Activated CD4-positive, alpha-beta T cell treated with anti-CD3 and anti-CD28 coated beads, Interleukin-2, amount 50 U/mL, for 16 hours (primary cell): ENCODE data around the gene KRTCAP2.
A peak's percentile ranks its signal among the peaks of the same experiment; 100 is the strongest.
"Not testable (repeated sequence)": the region's sequence is repeated elsewhere in the genome, so short reads cannot be mapped to it uniquely, and the experiment has no call there.

ENCODE experiments used
- DNase-seq: peaks from one replicate; pipeline ENCODE4 v3.0.0-alpha.2; 2020

KRTCAP2 gene

DNA sequence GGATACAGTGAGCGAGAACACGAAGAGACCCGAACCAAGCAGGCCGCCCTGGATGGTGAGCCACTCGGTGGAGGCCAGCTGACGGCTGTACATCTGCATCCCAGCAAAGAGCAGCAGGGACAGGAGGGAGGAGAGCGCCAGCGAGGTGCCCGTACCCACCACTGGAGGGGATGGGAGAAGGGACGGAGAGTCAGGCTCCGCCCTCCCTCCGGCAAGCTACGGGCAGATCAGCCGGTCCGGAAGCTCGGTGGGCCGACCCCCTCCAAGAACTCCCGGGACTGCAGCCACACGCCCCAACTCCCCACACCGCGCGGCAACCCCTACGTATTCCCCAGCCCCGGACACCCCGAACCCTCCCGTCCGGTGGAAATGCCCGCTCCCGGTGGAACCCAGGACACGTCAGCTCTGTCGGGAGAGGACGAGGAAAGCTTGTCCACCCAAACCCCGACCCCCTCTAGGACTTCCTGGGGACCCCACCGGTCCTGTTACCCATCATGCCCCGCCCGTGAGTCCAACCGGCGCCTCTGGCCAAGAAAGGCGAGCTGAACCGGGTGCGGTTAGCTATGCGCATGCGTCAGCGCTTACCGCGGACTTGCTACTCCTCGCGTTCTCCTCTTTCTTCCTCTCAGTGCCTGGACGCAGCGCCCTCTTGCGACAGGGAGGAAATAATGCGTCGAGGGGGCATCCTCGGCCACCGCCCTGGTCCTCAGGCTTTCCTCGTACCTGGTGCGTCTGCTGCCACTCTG is at the start of gene KRTCAP2:
Gene KRTCAP2, minus strand, starts transcription at position 573 of the 746 bp plus-strand sequence. Its CDS starts 80 bp downstream, at position 493.
- peak; percentile 97 for DNase-seq

DNA sequence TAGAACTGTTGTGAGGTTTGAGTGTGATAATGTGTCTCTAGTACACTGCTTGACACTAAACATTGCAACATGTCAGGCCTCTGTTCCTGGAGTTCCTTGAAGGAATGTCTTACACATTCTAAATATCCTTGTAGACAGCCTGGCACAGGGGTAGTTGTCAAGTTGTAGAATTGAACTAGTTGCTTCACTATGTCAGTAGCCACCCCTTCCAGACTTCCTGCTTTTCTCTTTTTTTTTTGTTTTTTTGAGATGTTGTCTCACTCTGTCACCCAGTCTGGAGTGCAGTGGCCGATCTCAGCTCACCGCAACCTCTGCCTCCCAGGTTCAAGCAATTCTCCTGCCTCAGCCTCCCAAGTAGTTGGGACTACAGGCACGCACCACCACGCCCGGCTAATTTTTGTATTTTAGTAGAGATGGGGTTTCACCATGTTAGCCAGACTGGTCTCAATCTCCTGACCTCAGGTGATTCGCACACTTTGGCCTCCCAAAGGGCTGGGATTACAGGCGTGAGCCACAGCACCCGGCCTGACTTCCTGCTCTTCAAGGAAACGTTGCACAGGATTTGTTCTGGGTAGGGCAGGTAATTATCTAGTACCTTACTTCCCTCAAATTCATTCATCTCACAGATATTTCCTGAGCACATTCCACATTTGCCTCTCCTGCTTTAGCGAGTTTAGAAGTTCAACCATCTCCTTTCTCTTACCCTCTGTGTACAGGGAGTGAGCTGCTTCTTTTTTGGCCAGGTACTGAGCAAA is 47.3 kb upstream of the KRTCAP2 start:
- not testable (repeated sequence) for DNase-seq

DNA sequence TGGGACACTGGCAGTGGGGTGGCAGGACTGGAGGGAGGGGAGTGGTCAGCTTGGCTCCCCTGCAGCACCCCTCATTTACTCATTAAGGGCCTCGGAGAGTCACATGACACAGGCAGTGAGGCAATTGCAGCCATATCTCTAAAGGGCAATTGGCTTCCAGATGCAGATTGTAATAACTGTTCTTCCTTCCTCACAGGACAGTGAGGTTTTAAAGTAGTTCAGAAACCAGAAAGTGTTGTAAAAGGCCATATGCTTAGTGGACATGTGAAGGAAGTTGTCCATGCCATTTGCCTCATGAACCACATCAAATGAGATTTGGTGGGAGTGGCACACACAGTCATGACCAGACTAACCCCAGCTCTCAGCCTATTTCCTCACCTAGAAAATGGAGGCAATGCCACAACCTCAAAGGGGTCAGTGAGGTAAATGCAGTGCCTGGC is 46.5 kb upstream of the KRTCAP2 start:
- no peak for DNase-seq

DNA sequence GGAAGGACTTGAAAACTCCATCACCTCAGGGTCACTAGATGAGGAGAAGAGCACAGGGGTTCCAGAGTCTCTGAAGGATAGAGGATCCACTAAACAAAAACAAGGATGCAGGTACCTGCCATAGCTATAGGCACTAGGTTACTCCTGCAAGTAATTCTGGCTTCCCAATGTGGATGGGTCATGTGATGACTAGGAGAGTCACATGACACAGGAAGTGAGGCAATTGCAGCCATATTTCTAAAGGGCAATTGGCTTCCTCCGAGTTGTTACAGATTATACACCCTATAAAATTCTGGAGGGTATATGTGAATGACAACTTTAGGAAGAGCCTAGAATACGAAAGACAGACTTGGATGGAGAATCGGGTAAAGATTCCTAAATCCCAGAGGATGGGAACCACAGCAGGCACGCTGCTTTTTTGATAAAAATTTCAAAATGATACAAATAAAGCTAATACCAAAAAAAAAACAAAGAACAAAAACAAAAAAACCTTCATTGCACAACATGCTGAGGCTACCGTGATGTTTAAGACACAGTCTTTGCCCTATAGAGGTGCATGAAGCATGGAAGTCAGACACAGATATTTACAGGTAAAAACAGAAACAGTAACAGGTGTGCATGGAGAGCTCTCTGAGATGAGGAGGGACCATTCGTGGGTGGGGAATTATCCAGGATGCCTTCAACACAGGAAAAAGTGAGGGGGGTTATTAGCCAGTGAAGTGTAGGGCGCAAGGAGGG is 45.9 kb upstream of the KRTCAP2 start:
- DNase-seq, result peak; percentile 45

DNA sequence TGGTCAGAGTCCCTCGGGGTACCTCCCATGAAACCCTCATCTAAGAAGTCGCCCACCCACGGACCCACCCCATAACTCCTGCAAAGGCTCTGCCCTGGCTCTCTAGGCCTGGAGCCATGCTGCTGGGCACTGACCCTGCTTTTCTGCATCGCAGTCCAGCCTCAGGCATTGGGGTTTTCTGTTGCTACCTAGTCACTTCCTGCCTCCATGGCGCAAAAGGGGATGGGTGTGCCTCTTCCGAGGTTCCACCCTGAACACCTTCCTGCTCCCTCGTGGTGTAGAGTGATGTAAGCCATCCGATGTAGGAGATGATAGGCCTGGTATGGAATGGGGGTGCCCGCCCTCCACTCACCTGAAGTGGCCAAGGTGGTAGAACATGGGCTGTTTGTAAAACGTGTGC is 41.6 kb upstream of the KRTCAP2 start:
- DNase-seq, result not testable (repeated sequence)

DNA sequence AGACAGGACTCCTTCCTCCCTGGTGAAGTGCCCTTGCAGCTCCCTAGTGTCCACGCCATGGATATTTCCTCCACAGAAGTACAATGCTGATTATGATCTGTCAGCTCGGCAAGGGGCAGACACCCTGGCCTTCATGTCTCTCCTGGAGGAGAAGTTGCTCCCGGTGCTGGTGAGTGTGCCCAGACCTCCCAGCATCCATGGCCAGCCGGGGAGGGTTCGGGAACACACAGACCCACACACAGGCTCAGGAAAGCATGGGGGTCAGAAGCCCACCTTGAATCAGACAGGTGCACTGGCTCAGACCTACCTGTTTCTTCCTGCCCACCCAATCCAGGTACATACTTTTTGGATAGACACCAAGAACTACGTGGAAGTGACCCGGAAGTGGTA is 38.9 kb upstream of the KRTCAP2 start:
- DNase-seq, result not testable (repeated sequence)

DNA sequence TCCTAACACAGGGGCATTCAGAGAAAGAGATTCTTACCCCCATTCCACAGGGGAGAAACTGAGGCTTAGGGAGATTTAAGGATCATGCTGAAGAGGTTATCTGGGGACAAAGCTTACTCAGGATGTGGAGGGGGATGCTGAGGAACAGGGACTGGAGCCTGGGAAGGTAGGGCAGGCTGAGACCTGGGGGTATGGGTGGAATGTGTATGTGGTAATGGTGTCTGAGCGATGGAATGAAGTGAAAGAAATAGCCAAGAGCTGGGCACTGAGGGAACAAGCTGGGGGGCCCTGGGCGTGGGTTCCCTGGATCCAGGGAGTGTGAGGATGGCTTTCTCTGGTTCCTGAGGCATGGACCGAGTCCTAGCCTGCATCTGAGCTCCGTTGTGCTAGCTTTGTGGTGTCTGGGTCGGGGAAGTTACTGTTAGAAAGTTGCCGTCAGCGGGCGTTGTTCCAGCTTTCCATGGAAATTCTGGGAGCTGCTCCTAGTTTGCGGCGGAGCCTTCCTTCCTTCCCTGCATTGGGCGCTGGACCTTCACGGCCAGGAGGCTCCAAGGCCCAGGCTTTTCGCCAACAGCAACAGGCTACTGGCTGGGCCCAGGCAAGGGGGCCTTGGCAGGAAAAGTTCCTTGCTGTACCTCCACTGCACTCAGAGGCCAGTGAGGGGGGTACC is 38.4 kb upstream of the KRTCAP2 start:
- not testable (repeated sequence) for DNase-seq

DNA sequence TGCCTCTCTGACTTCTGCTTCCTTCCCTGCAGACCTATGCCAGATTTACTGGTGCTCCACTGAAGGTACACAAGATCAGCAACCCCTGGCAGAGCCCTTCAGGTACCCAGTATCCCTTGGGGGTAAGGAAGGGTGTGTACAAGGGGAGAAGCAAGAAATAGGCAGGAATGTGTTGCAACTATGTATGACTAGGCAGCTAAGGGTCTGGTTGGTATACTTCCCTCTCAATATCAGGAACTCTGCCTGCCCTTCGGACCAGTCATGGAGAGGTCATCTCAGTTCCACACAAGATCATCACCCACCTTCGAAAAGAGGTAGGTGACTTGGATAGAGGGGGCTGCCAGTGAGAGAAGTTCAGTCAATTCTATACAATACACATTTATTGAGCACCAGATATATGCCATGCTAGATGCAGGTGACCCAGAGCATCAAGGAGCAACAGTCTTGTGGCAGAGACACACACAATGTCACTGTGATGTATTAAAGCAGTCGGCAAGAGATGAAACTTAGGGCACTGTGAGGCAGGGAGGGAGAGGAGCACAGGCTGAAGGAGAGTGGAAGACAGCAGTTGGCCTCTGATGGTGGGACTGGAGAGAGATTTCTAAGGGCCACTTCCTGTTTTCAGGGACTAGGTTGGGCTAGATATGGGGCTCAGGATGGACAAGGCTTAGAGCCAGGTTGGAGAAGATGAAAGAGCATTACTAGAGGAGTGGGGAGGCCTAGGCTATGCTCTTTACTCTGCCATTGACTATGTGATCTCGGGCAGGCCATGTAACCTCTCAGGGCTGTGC is 37.4 kb upstream of the KRTCAP2 start:
- DNase-seq, result no peak

DNA sequence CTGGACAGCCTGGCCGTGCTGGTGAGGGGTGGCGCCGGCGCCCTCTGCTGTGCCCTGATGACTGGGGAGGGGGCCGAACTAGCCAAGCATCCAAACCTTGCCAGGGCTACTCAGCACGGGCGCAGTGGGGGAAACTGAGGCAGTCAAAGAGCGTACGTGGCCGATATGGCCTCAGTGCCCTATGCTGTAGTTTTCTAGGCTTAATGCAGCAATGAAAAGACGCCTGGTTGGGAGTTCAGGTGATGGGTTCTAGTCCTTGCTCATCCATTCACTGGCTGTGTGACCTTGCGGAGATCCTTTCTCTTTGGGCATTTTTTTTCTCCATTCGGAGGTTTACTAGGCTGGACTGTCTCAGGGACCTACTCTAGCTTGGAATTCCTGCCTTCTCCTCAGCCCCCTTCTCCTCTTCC is 36.2 kb upstream of the KRTCAP2 start:
- no peak for DNase-seq

DNA sequence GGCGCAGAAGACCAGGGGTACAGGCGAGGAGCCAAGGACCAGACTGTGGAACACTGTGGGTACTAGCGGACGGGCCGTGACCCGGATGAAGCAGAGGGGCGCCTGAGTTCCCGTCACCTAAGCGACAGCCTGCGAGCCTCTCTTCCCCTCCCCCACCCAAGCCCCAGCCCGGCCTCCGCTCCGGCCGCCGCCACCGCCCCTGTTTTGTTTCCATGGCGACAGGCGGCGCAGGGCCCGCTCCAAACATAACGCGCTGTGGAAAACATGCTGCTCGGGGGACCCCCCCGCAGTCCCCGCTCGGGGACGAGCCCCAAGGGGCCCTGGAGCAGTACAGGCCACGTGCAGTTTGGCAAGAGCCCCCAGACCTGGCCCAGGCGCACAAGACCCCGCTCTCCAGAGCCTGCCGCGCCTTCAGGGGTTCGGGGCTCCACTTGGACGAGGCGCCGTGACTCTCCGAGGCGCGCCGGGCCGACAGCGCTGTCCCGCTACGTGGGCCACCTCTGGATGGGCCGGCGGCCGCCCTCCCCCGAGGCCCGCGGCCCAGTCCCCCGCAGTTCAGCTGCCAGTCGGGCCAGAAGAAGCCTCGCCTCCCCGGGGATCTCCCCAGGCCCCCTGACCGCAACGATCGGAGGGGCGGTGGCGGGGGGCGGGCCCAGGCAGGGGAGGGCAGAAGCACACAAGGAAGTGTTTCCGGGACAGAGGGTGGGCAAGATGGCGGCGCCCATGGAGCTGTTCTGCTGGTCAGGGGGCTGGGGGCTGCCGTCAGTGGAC is 35.6 kb upstream of the KRTCAP2 start, which contains the start of gene MTX1:
Gene MTX1, plus strand, starts transcription at position 155 of the 771 bp plus-strand sequence. Its CDS starts 110 bp downstream, at position 265.
- peak; percentile 88 for DNase-seq

DNA sequence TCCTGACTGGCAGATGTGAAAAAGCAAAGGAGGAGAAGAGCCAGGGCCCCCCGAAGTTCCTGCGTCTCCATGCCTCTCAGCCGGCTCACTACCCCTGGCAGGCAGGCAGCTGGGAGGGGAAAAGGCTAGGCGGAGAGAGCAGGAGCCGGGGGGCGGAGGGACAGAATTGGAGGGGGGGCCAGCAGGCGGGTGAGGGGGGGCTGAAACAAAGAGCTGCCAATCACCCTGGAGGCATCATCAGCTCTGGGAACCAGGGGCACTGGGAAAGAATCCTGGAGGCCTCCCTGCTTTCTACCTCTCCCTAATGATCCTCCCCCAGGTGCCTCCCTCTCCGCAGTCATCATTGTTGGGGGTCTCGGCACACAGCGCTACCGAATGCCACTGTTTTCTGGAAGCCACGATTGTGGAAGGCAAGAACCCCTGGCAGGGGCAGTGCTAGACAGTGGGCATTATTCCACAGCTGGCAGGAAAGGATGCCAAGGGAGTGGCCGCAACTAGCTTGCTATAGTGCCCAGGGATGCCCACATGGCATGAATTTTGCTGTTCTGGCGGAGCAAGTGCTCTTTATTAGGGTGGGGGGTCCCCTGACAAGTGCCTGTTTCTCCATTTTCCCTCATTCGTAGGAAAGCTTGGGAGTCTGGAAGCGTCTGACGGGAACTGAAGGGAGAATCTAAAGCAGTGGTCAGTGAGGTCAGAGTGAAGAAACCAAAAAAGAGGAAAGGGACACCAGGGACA is 34.9 kb upstream of the KRTCAP2 start, which contains the start of gene THBS3:
Gene THBS3, minus strand, starts transcription at position 92 of the 735 bp plus-strand sequence. Its CDS starts 21 bp downstream, at position 71.
- no peak for DNase-seq

DNA sequence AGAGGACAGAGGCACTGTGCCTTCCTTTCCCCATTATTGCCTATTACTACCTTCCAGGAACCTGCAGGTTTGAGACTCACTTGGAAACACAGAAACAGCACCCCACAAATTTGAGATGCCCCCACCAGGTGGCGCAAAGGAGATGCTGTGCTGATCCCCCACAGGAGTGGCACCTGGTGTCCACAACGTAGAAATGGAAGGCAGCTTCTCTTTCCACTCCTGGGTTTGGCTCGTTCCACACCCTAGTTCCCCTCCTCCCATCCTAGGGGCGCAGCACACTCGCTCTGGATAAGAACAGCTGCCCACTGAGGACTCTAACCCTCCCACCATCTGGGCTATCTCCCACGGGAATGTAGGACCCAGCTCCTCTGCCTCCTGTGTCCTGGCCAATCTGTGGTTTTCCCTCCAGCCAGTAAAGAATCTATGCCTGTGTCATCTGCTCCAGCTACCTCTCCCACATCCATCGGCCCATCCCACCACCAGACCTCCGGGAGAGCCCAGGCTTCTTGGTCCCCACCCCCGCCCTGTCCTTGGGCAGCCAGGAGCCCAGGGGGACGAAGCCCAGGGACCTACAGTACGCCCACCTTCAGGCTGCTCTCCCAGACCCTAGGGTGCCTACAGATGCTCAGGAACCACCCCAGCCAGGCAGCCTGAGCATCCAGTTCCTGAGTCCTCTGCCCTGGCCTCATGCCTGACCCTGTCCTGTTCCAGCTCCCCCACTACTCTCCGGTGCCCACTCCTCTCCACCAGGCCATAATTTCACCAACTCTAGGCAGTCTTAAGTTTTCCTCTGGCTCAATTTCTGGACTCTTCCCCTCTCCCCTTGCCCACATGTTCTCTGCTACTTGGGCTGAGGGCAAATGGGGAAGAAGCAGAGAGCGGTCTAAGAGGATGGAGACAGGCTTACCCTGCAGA is 34.0 kb upstream of the KRTCAP2 start:
- peak; percentile 91 for DNase-seq

DNA sequence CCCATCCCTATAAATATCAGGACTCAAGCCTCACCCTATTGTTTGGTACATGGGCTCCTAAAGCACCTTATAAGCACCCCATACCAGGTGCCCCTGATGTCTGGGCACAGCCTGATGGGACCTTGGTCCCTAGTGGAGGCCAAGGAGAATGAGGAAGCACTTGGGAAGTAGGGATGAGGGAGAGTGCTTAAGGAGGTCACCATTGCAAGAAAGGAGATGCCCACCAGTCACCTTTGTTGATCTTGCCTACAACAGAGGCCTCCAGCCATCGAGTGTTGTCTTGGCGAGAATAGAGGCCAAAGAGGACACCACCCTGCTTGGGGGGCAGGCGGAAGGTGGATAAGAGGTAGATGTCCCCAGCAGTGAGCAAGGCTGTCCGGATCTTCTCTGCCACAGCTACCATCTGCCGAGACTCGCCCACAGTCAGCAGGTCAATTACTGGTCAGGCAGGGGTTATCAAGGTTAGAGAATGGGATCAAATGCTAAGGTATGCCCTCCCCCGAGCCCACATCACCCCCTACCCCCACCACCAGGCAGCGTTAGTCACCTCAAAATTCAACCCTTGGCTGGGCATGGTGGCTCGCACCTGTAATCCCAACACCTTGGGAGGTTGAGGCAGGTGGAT is 33.0 kb upstream of the KRTCAP2 start:
- DNase-seq, result no peak

DNA sequence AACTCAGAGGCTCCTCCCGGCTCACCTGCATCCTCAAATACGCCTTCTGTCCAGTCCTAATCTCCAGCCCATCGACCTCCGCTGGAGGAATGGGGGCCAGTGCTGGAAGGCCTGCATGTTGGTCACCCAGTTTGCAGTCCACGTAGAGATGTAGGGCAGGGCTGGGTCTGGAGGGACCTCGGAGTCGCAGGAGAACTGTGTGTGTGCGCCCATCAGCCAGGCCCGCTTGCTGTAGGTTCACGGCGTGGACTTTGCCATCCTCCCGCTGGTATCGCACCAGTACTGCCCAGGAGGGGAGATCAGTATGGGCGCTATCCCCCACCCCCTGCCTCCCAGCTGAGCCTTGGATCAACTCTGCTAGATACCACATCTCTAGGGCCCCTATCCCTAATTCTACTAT is 31.9 kb upstream of the KRTCAP2 start:
- no peak for DNase-seq

DNA sequence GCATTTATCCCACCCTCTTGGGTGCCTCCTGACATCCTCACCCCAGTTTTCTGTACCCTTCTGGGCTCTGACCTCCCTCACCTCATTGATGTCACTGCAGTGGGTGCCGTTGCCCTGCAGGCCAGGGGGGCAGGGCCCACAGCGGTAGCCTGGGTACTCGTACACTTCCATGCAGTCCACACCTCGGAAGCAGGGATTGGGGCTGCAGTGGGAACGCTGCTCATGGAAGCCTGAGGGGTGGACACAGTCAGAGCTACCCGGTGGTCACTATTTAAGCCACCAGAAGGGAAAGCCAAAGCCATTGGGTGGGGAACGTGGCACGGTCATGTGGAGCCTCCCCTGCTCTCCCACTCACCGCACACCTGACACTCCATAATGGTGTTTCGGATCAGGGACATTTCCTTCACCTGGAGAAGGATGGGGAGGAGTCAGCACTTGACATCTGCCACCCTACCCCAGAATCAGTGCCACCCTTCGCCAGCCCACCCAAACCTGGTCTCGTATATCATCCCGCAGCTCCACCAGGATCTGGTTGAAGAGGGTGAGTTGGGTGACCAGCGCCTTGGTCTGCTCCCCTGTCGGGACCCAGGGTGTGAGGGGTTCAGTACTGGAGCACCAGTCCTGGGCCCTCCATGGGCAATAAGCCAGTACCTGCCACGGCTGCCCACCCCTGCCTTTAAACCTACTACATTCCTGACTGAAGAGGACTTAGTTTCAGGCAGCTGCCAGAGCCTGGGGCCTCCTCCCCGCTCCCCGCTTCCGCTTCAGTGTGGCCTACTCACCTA is 29.8 kb upstream of the KRTCAP2 start:
- no peak for DNase-seq

DNA sequence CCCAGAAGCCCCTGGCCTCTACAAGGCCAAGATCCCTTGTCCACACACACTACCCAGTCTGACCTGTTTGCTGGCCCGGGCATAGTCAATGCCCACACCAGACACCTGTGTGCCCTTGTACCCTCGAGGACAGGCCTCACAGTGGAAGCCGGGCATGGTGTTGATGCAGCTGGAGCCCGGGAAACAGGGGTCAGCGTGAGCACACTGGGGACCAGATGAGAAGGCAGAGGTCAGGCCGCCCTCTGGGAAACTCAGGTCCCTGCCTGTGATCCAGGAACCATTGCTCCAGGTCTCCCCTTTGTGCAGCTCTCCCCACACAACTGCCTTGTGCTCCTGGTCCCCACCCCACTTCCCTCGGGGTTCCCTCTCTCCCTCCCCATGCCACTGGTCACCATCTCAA is 29.1 kb upstream of the KRTCAP2 start:
- no peak for DNase-seq

DNA sequence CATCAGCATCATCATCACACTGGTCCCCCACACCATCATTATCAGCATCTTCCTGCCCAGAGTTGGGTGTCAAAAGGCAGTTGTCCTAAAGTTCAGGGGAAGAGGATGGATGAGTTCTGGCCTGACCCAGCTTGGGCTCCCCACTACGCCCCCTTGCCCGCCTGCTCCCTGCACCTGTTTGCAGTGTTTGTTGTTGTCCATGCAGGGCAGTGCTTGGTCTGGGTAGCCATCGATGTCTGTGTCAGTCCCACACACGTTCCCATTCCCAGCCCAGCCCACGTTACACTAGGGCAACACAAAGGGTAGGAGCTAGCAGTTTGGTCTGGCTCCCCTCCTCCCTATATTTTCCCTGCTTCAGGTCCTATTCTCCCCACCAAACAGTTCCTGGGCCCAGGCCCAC is 27.8 kb upstream of the KRTCAP2 start:
- DNase-seq, result no peak

DNA sequence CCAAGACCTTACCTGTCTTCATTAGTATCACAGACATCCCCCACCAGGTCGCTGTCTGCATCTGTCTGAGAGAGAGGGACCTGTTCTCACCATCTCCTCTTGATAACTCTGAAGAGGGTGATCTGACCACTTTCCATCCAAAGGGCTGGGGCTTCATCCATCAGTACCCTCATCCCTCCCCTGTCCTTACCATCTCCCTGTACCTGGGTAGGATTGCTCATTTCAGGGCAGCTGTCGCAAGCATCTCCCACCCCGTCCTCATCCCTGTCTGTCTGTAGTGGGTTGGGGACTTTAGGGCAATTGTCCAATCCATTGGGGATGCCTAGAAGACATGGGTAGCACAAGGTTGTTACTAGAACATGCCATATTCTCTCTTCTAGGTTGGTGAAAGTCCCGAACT is 26.7 kb upstream of the KRTCAP2 start:
- DNase-seq, result no peak
